ENCODE measurements around the gene ODAPH.

GRCh38 chr4:75516144-75516543 lies 39.7 kb upstream of the ODAPH start:
- no peak for TF ChIP-seq EZH2 (IDR thresholded peaks at IDR 0.05; ENCODE audit: borderline replicate concordance, low read length)
- TF ChIP-seq, protein P1, sequence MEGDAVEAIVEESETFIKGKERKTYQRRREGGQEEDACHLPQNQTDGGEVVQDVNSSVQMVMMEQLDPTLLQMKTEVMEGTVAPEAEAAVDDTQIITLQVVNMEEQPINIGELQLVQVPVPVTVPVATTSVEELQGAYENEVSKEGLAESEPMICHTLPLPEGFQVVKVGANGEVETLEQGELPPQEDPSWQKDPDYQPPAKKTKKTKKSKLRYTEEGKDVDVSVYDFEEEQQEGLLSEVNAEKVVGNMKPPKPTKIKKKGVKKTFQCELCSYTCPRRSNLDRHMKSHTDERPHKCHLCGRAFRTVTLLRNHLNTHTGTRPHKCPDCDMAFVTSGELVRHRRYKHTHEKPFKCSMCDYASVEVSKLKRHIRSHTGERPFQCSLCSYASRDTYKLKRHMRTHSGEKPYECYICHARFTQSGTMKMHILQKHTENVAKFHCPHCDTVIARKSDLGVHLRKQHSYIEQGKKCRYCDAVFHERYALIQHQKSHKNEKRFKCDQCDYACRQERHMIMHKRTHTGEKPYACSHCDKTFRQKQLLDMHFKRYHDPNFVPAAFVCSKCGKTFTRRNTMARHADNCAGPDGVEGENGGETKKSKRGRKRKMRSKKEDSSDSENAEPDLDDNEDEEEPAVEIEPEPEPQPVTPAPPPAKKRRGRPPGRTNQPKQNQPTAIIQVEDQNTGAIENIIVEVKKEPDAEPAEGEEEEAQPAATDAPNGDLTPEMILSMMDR (conservative IDR thresholded peaks at IDR 0.05 in 1 of 2, IDR thresholded peaks at IDR 0.05 in 1 of 2; ENCODE audit: extremely low read depth in 1 of 2, insufficient read depth in 1 of 2, low read depth in 1 of 2, low read length in 2 of 2), result no peak

Measured in mammary epithelial cell (primary cell).